Measurements from ENCODE around the gene STARD3NL. TPM values are rescaled to one million over a fixed set of nuclear protein-coding genes. Genes with fewer than 3 reads are reported as not detected.

STARD3NL gene
- total RNA-seq, 2 experiments from 2014 or later = 28.0 to 28.8 TPM

DNA sequence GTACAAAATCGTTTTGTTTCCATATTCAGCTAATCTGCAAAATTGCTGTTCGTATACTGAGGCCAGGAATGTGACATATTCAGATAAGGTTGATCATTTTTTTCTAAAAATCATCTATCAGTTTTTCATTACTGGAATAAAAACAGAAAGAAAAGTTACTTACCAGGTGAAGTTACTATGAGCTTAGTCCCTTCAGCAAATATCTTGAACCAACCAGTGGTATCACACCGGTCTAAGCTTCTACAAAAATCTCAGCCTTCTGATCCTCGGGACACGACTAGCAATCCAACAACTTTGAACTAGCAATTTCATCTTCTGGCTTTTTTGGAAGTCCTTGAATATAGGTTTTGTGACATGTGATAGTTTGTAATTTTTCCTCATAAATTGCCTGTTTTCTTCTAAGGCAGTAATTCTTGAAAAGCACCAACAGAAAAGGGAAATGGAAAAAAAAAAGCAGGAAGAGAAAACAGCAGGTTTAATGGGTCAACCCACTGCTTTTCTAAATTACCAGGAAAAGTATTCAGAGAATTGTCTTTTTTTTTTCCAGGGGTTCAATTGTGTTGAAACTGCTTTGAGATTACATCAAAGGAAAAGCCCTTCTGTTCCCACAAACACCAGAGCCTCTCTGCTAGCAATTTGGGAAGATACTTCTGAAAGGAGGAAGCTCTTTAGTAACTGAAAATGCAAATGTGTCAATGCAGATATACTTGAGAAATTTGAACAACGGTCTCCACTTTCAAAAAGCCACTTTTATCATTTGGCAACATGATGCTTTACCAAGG lies 98.2 kb downstream of the STARD3NL start:
- CTCF ChIA-PET = interaction anchor here (1.4 kb wide), 1 partner anchor 25 kb away, joined by 3 read pairs; no protein-coding TSS in a partner anchor
- POLR2A ChIA-PET = no interaction called here
- peak overlapping the region; percentile 66 for H3K27ac Mint-ChIP-seq
- peak overlapping the region; percentile 66 for H3K4me3 Mint-ChIP-seq
- H3K4me1 Mint-ChIP-seq (ENCODE audit: low read depth) = no peaks in the 10 kb centered on the region
- intact Hi-C loops (cut with micrococcal nuclease) = no loop called here
- TF ChIP-seq, protein P1, sequence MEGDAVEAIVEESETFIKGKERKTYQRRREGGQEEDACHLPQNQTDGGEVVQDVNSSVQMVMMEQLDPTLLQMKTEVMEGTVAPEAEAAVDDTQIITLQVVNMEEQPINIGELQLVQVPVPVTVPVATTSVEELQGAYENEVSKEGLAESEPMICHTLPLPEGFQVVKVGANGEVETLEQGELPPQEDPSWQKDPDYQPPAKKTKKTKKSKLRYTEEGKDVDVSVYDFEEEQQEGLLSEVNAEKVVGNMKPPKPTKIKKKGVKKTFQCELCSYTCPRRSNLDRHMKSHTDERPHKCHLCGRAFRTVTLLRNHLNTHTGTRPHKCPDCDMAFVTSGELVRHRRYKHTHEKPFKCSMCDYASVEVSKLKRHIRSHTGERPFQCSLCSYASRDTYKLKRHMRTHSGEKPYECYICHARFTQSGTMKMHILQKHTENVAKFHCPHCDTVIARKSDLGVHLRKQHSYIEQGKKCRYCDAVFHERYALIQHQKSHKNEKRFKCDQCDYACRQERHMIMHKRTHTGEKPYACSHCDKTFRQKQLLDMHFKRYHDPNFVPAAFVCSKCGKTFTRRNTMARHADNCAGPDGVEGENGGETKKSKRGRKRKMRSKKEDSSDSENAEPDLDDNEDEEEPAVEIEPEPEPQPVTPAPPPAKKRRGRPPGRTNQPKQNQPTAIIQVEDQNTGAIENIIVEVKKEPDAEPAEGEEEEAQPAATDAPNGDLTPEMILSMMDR (IDR thresholded peaks at IDR 0.05) = no peak
- H3K27me3 Mint-ChIP-seq = no peaks in the 10 kb centered on the region
- no peaks in the 10 kb centered on the region for H3K9me3 Mint-ChIP-seq
- H3K36me3 Mint-ChIP-seq (ENCODE audit: low read depth) = no peaks in the 10 kb centered on the region
- no peak for DNase-seq
- no peak for ATAC-seq

DNA sequence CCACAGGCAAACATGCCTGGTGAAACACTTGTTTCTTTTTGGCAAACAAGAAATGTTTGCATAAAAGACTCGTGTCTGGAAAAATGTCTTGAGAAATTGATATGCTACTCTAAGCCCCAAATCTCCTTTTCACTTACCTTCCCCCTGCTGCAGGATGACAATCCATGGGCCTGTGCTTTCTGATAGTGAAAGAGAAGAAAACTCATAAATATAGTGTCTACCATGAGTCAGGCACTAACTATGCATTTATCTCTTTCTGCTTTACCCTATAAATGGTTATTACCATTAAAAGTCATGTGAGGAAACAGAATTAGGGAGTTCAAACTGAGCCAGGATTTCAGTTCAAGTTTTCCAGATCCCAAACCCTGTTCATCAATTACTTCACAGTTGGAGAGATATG lies 102.0 kb downstream of the STARD3NL start:
- ATAC-seq (no peak), DNase-seq (no peak)
- no peaks in the 10 kb centered on the region for H3K36me3 Mint-ChIP-seq (ENCODE audit: low read depth)
- no peak overlapping the region for H3K27ac Mint-ChIP-seq
- no peaks in the 10 kb centered on the region for H3K4me1 Mint-ChIP-seq (ENCODE audit: low read depth)
- H3K4me3 Mint-ChIP-seq = no peak overlapping the region
- no peaks in the 10 kb centered on the region for H3K9me3 Mint-ChIP-seq
- intact Hi-C loops (cut with micrococcal nuclease) = no loop called here
- TF ChIP-seq, protein P1 (IDR thresholded peaks at IDR 0.05) = no peak
- POLR2A ChIA-PET = no interaction called here
- CTCF ChIA-PET = no interaction called here
- H3K27me3 Mint-ChIP-seq = no peaks in the 10 kb centered on the region
